HG03039 (cell line): ENCODE measurements around the gene SMIM20.

Experiments
- ATAC-seq: cut with Tn5 transposase; IDR thresholded peaks from one replicate; pipeline ENCODE4 v1.9.1; 2021; ENCODE audit warnings: mild to moderate bottlenecking, moderate library complexity; ENCODE audit not compliant: unreplicated experiment

SMIM20 gene

DNA sequence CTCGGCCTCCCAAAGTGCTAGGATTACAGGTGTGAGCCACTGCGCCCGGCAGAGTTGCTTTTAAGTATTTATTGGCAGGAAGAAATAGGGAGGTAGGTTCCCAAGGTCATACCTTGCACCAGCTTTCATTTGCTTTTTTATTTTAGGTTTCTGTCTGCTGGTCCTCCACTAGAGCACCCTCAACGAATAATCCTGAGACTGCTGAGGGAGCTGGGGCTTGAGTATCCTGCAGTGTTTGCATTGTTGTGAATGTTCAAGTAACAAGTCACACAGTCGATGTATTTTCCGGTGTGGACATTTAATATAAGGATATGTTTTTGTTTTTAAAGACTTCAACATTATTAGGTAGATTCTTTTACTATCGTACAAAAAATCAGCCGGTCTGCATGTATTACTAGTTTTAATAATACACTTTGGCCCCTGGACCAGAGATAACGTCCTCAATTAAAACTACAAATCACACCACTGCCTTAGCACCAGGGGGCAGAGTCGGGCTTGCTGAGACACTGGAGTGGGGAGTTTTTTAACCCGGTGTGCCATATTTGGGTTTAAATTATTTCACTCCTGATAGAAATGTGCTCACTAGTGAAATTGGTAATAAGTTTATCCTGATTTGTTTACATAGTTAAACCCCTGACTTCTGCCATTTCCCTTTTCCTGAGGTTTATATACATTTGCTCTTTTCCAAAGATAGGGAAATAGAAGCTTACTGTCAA lies 11.6 kb downstream of the SMIM20 start:
- no peak for ATAC-seq

DNA sequence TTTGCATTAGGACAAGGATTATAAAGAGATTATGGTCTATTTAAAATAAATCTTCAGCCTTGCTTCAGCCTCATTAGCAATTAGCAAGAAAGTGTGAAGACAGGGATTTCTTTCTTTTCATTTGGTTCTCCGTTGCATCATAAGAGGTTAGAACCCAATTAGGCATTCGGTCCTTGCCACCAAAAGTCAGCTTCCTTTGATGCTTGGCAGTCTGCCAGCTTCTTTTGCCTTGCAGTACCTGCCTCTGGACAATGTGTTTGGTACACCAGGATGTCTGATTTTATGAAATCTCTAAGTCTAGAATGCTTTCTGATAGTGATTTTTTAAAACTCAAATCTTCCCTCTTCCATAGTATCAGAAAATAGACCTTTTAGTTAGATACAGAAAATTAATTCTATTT lies 12.4 kb downstream of the SMIM20 start:
- no peak for ATAC-seq

DNA sequence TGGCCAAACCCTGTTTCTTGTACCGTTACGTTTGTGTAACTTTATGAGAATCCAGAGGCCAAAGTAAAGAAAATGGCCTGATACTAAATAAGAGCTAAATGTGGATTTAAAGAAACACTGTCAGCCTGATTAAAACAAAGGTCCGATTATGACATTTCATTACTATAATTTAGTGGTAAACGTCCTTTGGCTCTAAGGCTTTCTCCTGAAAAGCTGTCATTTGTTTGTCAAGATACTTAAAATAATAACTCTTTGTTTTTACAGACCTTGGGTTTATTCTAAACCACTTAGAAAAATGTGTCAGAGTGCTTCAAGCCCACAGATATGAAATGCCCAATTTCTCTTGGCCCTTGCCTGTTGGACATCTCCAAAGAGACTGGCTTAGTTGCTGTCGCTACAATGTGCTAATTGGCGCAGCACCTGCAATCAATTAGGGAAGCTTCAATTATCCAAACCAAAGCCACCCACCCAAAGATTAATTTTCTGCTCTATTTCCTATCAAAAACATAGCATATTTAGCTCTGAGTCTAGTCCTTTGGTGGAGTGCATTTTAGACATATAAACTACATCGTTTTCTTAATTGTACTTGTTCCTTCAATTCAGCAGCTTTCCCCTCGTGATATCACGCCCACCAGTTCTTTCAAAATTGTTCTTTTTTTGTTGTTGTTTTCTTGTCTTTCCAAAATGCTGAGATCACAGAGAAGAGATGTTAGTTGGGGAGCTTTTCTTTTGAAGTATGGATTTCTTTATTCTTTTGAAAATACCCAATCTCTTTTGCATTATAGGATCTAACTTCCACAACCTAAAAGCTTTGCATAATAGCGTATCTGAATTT lies 13.6 kb downstream of the SMIM20 start:
- no peak for ATAC-seq

DNA sequence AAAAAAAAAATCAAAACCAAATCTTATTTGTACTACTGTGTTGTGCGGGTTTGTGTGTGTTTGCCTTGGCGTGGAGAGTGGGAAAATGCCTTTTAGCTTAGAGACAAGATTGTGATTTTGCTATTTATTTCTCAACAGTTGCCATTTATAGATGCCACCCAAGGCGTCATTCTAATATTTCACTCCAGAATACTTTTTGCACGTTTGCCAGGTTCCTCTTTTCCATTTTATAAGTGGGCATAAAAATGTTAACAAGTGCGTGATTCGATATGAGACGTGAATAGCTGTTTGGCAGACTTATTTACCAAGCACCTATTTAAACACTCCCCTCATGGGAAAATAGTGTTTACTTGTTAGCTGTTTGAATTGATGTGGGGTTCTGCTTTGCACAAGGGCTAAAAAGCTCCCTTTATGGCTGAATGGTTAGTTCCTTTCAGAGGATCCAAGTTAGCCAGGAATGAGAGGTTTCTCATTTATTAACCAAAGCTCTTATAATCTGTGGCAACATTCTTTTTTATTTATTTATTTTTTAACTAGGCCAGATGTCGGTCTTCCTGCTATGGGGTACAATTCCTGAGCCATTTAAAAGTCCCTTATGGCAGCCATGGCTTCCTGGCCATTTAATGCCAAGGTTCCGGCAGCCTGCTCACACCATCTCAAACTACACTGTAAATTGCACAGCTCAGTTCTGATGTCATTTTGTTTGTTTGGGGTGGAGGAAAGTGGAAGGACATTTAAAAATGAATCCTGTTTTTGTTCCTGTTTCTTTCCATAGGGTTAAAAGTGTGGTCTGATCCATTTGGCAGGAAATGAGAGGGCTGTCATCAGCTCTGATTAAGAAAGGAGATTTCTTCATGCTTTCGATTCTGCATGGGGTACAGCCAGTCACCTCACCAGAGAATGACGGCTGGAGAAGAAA lies 14.6 kb downstream of the SMIM20 start:
- no peak for ATAC-seq

DNA sequence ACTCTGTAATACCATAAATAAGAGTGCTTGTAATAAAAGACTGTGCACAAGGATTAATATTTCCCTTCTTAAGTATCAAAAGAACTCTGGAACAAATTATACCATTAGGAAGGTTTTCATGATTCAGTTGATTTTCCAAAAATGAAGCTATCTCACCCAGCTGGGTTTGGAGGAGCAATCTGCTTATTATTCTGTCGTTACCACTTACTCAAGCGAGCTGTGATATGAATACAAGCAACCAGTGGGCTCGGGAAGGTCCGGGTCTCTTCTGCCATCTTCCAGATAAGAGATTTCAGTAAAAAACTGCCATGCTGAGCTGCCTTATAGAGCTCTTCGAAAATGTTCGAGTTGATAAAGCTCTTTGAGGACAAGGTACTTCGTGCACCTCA lies 15.3 kb downstream of the SMIM20 start:
- no peak for ATAC-seq

DNA sequence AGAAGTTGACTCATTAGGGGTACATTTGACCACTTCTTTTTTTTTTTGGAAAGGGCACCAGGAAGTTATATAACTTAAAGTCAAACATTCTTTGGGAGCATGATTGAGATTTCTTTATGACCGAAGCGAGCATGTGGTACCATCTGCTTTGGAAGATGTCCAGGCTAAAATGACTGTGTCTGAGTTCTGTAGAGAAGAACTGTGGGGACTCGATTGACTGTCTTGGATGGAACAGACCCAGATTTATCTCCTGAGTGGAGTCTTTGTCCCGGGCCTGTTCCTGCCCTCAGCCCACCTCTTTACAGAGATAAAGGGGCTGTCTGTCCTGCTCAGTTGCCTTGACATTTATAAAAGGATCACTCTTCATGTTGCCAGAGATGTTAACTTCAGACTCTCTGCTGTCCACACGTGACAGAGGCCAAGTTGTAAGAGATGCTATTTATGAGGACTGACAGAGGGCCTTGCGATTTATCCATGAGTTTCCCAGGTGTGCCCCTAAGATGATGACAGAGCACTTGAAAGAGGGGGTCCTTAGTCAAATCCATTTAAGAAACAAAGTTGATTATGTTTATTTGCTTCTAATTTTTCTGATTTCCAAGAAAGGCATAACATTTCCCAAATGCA lies 16.8 kb downstream of the SMIM20 start:
- ATAC-seq, result no peak

DNA sequence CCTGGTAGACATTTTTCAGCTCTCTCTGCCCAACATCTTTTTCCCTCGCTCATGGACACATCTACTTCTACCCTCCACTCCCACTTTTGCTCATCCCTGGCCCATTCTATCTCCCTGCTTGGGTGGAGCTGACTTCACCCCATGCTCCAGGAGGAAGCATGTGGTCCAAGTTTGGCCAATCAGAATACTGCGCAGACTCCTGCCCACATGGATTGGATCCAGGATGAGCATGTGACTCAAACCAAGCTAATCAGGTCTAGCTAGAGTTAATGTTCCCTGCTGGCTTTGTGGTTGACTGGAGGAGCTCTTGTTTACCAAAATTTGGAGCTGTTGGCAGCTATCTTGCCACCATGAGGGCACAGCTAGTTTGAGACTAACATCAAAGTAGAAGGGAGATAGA lies 22.7 kb downstream of the SMIM20 start:
- ATAC-seq, result no peak

DNA sequence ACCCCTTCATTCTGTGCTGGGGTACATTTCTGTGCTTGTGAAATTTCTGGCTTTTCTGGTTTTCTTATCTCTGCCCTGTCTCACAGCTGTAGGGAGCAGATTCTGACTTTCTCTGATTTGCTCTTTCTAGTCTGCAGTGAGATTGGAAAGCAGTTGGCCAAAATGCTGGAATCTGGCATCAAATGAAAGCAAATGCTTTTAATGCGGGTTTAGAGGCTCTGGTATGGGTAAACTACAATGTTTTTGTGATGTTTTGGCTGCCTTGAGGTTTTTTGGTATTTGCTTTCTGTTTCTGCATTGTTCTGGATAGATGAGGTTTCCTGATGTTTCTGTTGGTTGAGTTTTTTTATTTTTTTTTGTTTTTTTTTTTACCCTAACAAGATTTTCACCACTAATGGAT lies 23.8 kb downstream of the SMIM20 start:
- no peak for ATAC-seq

DNA sequence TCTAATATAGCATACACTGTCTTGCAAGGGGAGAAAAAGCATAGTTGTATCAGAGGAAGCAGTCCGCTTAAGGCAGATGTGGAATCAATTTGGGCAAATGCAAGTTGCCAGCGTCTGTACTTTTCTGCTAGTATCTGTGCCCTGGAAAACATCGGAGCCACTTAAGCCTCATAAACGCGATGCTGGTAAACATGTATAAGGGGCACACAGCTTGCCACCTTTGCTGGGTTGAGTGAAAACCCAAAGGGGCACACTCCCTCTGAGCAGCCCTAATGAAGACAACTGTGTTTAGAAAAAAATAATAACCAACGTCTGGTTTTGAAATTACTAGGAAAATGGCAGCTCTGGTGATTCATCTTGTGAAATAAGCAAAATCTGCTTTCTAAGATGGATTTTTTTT lies 24.3 kb downstream of the SMIM20 start:
- ATAC-seq, result peak; percentile 30

DNA sequence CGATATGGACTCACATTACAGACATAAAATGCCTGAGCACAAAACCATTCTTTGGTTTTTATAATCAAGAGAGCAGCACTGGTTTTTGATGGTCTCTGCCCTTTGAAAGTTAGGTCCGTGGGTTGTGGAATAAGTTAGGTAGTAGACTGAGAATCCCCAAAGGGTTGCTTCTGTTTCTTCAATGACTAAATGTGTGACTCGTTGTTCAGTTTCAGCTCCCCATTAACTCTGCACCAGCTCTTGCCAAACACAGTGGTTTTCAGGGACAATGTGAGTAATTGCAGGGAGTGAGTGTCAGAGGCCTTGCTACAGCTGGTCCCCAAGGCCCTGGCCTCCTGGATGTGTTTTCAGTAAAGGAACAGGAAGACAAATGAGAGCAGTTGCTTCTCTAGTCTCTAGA lies 24.8 kb downstream of the SMIM20 start:
- peak; percentile 93 for ATAC-seq

DNA sequence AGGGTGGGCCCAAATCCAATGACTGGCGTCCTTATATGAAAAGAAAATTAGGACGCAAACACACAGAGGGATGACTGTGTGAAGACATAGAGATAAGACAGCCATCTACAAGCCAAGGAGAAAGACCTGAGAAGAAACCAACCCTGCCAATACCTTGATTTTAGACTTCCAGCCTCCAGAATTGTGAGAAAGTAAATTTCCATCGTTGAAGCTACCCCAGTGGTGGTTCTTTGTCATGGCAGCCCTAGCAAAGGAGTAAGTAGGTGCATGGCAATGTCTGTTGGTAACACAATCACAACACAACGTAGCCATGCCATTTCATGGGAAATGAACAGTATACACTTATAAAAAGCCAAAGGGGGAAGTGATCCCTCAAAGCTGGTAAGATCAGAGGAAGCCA lies 25.3 kb downstream of the SMIM20 start:
- ATAC-seq, result no peak

DNA sequence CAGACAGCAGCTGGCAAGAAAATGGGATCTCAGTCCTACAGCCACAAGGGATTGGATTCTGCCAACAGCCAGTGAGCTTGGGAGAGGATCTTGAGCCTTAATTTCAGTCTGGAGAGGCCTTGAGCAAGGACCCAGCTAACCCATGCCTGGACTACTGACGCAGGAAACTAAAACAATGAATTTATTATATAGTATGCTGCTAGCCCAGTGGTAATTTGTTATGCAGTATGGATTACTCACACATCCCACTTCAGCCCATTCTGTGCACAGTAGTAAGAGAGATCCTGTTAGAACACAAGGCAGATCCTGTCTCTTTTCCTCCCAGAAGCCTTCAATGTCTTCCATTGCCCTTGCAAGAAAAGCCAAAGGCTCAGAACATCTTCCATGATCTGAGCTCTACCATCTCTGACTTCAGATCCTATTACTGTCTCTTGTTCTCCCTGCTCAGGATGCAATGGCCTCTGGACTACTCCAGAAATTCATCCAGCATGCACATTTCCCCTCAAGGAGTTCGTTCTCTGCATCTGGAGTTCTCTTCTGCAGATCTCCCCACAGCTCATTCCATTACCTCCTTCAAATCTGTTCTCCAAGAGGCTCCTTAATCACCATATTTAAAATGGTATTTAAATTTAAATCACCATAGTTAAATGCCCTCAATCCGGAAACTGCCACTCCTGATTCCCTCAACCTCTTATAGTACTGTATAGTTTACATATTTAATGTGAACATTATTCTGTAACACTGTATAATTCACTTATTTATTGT lies 27.6 kb downstream of the SMIM20 start:
- ATAC-seq, result no peak

DNA sequence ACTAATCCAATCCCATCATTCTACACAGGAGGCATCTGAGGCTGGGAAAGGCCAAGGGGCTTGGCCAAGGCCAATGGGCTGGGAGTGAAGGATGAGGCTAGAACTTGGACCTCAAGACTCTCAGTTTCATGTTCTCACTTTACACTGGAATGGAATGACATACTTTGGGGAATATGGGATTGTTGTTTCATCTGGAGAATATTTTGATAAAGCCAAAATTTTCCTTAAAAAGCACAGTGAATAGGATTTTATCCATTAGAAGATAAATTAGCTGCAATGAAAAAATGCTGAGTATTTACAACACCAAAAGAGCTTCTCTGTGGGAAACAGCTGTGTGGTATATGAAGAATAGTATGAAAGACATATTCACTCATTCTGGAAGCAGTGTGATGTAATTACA lies 29.3 kb downstream of the SMIM20 start:
- ATAC-seq, result no peak

DNA sequence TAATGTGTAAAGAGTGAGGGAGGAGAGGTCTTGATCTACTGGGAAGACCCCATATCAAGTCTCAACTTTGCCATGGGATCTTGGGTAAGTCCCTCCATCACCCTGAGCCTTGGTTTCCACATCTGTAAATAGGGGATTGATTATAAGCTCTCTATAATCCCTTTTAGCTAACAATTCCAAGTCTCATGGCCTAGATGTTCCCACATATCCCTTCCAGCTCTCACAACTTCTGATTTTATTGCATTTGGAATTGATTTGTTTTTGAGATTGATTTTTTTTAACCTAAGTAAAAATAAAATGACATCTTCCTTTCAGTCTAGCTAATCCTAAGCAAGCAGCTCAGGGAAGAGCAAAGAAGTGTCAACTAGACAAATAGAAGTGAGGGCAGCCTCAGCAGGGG lies 29.8 kb downstream of the SMIM20 start:
- ATAC-seq, result no peak

DNA sequence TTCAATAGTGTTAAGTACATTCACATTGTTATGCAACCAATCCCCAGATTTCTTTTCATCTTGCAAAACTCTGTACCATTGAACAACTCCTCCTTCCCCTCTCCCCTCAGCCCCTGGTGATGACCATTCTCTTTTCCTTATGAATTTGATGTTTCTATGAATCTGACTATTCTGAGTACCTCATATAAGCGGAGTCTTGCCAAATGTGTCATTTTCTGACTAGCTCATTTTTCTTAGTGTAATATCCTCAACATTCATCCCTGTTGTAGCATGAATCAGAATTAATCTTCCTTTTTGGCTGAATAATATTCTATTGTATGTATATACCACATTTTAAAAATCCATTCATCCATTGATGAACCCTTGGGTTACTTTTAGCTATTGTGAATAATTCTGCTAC lies 34.0 kb downstream of the SMIM20 start:
- ATAC-seq, result no peak

DNA sequence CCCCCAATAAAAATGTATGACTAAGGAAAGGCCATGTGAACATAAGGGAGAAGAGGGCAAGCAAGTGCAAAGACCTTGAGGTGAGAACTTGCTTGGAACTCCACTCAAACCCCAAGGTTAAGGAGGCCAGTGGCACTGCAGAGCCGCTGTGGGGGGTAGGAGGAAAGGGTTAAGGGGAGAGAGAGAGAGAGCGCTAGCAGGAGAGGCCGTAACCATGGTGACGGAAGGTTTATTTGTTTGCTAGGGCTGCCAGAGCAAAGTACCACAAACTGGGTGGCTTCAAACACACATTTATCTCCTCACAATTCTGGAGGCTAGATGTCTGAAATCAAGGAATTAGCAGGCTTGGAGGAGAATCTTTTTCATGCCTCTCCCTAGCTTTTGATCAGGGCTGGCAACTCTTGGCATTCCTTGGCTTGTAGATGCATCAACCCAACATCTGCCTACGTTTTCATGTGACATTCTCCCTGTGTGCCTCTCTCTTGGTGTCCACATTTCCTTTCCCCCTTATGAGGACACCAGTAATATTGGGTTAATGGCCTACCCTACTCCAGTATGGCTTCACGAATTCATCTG lies 35.2 kb downstream of the SMIM20 start:
- ATAC-seq, result no peak

DNA sequence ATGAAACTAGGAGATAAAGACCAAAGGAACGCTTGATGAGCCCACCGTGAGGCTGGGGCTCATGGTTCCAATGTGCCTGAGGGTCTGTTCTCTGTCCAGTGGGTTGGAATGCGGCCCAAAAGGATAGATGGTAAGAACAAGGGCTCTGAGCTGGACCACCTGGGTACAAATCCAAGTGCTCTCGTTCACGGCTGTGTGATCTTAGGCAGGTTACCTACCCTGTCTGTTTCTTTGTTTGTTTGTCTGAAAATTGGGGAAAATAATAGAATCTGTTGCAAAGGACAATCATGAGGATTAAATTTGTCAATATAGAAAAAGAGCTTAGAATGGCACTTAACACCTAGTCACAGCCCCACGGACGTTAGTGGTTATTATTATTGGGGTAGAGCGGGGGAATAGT lies 36.0 kb downstream of the SMIM20 start:
- no peak for ATAC-seq

DNA sequence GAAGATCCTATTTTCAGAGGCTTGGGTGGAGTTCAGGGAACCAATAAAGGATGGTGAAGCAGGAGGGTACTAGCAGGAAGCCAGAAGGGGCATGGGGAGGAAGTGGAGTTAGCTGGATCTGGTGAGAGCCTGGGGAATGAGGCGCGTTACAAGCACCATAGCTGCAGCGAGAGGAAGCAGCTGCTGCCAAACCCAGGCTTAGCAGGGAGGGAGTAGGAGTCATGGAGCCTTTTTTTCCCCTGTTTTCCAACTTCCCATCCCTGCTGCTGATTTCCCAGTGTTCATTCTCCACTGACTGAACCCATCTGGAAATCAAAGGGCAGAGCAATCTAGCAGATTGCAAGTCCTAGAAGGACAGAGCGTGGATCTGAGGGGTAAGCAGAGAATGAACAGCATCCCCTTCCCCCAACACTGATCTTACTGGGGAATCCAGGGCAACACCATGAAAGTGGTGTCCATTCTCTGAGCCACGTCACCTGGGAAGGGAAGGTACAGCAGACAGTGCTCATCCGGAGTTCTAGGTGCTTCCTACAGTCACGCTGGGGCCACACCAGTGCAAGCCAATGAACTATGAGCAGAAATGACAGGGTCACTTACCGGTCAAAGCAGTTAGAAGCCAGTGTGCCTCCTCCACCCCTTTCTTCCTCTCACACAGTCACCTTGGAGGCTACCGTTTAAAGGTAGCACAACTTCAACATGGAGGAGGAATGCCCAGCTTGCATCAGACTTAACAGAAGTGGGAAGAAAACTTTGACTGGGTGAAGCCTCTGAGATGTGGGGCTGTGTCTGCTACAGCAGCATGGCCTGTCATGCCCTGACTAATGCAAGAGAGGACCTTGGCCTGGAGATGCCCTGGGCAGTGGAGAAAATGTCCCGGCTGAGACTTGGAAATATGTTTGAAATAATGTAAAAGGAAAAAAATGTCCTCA lies 36.7 kb downstream of the SMIM20 start:
- no peak for ATAC-seq
